ENCODE results near the gene EPB41L2.

GRCh38 chr6:131080084-131080483, 17.0 kb upstream of the EPB41L2 start:
- no peak for TF ChIP-seq POLR2A (IDR thresholded peaks at IDR 0.05; ENCODE audit: borderline replicate concordance, extremely low read depth, insufficient read depth, insufficient read length)
- no peak for TF ChIP-seq CTCF (IDR thresholded peaks at IDR 0.05 in 2 of 3, conservative IDR thresholded peaks at IDR 0.05 in 1 of 3; ENCODE audit: borderline replicate concordance in 1 of 3, insufficient read depth in 1 of 3, low read depth in 2 of 3, low read length in 2 of 3)
- TF ChIP-seq EGR1 (IDR thresholded peaks at IDR 0.05; ENCODE audit: low read depth) = no peak
- no peak for TF ChIP-seq JUND (IDR thresholded peaks at IDR 0.05)
- TF ChIP-seq EZH2 (IDR thresholded peaks at IDR 0.05) = no peak
- TF ChIP-seq, protein P1, sequence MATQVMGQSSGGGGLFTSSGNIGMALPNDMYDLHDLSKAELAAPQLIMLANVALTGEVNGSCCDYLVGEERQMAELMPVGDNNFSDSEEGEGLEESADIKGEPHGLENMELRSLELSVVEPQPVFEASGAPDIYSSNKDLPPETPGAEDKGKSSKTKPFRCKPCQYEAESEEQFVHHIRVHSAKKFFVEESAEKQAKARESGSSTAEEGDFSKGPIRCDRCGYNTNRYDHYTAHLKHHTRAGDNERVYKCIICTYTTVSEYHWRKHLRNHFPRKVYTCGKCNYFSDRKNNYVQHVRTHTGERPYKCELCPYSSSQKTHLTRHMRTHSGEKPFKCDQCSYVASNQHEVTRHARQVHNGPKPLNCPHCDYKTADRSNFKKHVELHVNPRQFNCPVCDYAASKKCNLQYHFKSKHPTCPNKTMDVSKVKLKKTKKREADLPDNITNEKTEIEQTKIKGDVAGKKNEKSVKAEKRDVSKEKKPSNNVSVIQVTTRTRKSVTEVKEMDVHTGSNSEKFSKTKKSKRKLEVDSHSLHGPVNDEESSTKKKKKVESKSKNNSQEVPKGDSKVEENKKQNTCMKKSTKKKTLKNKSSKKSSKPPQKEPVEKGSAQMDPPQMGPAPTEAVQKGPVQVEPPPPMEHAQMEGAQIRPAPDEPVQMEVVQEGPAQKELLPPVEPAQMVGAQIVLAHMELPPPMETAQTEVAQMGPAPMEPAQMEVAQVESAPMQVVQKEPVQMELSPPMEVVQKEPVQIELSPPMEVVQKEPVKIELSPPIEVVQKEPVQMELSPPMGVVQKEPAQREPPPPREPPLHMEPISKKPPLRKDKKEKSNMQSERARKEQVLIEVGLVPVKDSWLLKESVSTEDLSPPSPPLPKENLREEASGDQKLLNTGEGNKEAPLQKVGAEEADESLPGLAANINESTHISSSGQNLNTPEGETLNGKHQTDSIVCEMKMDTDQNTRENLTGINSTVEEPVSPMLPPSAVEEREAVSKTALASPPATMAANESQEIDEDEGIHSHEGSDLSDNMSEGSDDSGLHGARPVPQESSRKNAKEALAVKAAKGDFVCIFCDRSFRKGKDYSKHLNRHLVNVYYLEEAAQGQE (IDR thresholded peaks at IDR 0.05; ENCODE audit: low read depth) = no peak
- TF ChIP-seq RAD21 (IDR thresholded peaks at IDR 0.05; ENCODE audit: low read depth) = no peak
- TF ChIP-seq ZNF274 (IDR thresholded peaks at IDR 0.05; ENCODE audit: low read depth, low read length) = no peak
- no peak for TF ChIP-seq EZH2phosphoT487 (IDR thresholded peaks at IDR 0.05; ENCODE audit: borderline replicate concordance)
- TF ChIP-seq, protein P2, sequence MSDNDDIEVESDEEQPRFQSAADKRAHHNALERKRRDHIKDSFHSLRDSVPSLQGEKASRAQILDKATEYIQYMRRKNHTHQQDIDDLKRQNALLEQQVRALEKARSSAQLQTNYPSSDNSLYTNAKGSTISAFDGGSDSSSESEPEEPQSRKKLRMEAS (IDR thresholded peaks at IDR 0.05) = no peak
- no peak for TF ChIP-seq SRF (IDR thresholded peaks at IDR 0.05; ENCODE audit: low read depth)
- TF ChIP-seq POLR2AphosphoS5 (IDR thresholded peaks at IDR 0.05; ENCODE audit: low read depth, low read length) = no peak
